Natural killer cell treated with Interleukin-12 subunit alpha and Interleukin-12 subunit beta and Interleukin-15 and Interleukin-18, amount 100 ng/mL, for 72 hours (primary cell): ENCODE measurements around the gene ADAD1. TPM values are rescaled to one million over a fixed set of nuclear protein-coding genes. Genes with fewer than 3 reads are reported as not detected.

Source experiments
- ATAC-seq, 2 donors: fragments of 150-1000 bp; cut with Tn5 transposase in 1 of 2; sonication (Bioruptor Pico), chemical (Tn5 transposase) in 1 of 2; 2 replicates each; pipeline ENCODE4 v1.10.0; 2021
- DNase-seq: peaks from one replicate; pipeline ENCODE4 v3.0.0; 2022; ENCODE audit warnings: low spot score
- H3K27ac Mint-ChIP-seq, 2 donors: 1 replicate in 1 of 2; 2 replicates in 1 of 2; pipeline ENCODE4 v1.8.0; 2022; ENCODE audit warnings: mixed read lengths in 2 of 2, mild to moderate bottlenecking in 1 of 2, moderate library complexity in 1 of 2
- H3K27me3 Mint-ChIP-seq, 2 donors: 1 replicate in 1 of 2; 2 replicates in 1 of 2; pipeline ENCODE4 v1.8.0; 2022; ENCODE audit warnings: mixed read lengths in 2 of 2
- H3K36me3 Mint-ChIP-seq: one replicate; pipeline ENCODE4 v1.8.0; 2022; ENCODE audit warnings: mixed read lengths
- H3K4me1 Mint-ChIP-seq, 2 donors: 1 replicate in 1 of 2; 2 replicates in 1 of 2; pipeline ENCODE4 v1.8.0; 2022; ENCODE audit warnings: low read depth in 2 of 2, mixed read lengths in 2 of 2, mild to moderate bottlenecking in 1 of 2
- H3K4me3 Mint-ChIP-seq: one replicate; pipeline ENCODE4 v1.8.0; 2022; ENCODE audit warnings: mixed read lengths
- H3K9me3 Mint-ChIP-seq: 2 replicates; pipeline ENCODE4 v1.8.0; 2022; ENCODE audit warnings: mixed read lengths
- total RNA-seq, 2 donors: library from RNA; stranded (reverse); gene quantifications; one replicate each; pipeline ENCODE4 v1.2.3, GENCODE V29; 2022

The ADAD1 gene
- total RNA-seq, 2 donors from 2014 or later: not detected

DNA sequence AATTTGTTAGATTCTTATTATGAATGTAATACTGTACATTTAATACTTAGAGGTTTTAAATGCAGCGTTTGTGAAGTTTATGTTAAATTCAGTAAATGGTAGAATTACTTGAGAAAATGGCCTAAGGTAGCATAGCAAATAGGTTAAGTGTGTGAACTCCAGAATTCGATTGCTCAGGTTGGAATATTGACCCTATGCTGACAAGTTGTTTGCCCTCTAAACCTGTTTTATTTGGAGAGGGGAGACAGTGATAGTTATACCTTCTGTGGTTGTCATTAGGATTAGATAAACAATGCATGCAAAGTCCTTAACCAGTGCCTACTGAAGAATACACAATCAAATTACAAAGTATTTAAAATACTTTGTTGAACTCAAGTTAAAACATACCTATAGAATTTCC, 5.4 kb downstream of the ADAD1 start:
- Mint-ChIP-seq H3K36me3 (peaks cover 12% of the 10 kb centered on the region), H3K27ac (no peak overlapping the region), H3K9me3 (peaks cover 9% of the 10 kb centered on the region), H3K4me1 (no peaks in the 10 kb centered on the region), H3K4me3 (no peak overlapping the region), H3K27me3 (peaks cover 0 to 7% of the 10 kb centered on the region in 2 donors)
- no peak for ATAC-seq
- DNase-seq: no peak

DNA sequence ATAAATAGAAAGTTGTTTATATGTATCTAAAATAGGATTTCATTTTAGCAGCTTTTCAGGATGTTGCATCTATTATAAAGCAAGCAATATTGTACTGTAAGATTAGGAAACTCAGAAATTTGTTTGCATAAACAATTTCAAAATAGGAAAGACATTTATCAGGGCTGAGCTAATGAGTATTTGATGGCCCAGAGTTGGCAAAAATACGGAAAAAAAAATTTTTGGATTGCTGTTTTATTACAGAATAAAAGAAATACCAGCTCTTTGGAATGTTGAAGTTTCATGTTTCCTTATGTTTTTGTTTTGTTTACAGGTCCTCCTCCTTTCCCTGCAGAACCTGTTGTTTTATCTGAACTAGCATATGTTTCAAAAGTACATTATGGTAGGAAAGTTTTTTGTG, 14.5 kb downstream of the ADAD1 start:
- Mint-ChIP-seq H3K36me3 (peaks cover 19% of the 10 kb centered on the region), H3K27ac (no peak overlapping the region), H3K4me1 (no peaks in the 10 kb centered on the region), H3K4me3 (no peak overlapping the region), H3K27me3 (peaks cover 6 to 17% of the 10 kb centered on the region in 2 donors), H3K9me3 (peaks cover 9% of the 10 kb centered on the region)
- DNase-seq (no peak), ATAC-seq (no peak)

DNA sequence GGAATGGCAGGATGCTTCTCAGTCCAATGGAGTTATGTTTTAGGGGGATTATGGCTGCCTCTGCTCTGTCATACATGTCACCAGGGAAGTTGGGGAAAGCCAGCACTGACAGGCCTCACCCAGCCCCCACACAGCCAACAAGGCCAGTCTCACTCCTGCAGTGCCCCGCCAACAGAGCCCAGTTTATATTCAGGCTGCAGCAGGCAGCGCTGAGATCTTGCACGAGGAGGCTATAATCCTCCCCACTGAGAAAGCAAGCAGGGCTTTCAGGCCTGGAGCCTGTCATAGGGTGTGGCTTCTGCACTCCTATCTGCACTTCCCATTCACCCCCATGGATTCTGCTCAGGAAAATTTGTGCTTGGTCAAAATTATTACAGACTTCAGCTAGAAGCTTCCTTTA, 25.1 kb downstream of the ADAD1 start:
- ATAC-seq (peak in 1 of 2 donors; percentile 36), DNase-seq (no peak)
- H3K9me3 Mint-ChIP-seq: no peaks in the 10 kb centered on the region
- peaks cover 3 to 18% of the 10 kb centered on the region in 2 donors for H3K27me3 Mint-ChIP-seq
- H3K27ac Mint-ChIP-seq: no peak overlapping the region
- H3K36me3 Mint-ChIP-seq: no peaks in the 10 kb centered on the region
- H3K4me1 Mint-ChIP-seq: no peaks in the 10 kb centered on the region
- no peak overlapping the region for H3K4me3 Mint-ChIP-seq

DNA sequence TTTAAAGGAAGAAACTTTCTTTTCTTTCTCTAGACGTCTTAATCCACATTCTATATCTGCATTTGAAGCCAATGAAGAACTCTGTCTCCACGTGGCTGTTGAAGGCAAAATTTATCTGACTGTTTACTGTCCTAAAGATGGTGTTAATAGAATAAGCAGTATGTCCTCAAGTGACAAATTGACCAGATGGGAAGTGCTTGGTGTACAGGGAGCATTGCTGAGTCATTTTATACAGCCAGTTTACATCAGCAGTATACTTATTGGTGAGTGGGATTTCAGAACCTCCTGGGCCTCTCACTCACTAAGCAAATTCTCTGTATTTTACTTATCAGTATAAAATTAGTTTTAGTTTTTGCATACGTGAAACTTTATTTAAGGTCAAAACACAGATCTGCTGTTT, 33.7 kb downstream of the ADAD1 start:
- Mint-ChIP-seq H3K27ac (no peak overlapping the region), H3K4me3 (no peak overlapping the region), H3K4me1 (no peaks in the 10 kb centered on the region), H3K27me3 (peaks cover 0 to 25% of the 10 kb centered on the region in 2 donors), H3K9me3 (no peaks in the 10 kb centered on the region), H3K36me3 (no peaks in the 10 kb centered on the region)
- ATAC-seq: no peak
- DNase-seq: no peak

DNA sequence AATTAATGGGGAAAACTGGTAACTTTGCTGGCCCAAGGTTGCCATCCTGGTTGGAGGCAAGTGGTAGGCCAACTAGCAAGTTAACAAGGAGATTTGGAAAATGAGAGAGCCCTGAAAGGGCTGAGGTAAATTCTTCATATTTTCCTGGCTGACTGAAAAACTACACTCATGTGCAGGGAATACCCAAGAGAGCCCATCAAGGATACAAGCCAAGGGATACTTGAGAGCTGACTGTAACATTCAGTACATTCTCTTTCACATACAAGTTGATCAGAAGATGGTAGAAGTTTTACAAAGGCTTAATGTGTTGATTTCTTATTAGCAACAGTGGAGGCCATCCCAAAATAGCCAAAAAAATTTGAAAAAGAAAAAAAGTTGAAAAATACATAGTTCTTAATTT, 44.4 kb downstream of the ADAD1 start:
- no peaks in the 10 kb centered on the region for H3K4me1 Mint-ChIP-seq
- no peak overlapping the region for H3K4me3 Mint-ChIP-seq
- ATAC-seq (no peak), DNase-seq (no peak)
- peaks cover 0 to 8% of the 10 kb centered on the region in 2 donors for H3K27me3 Mint-ChIP-seq
- H3K36me3 Mint-ChIP-seq: no peaks in the 10 kb centered on the region
- no peak overlapping the region for H3K27ac Mint-ChIP-seq
- H3K9me3 Mint-ChIP-seq: peaks cover 4% of the 10 kb centered on the region

DNA sequence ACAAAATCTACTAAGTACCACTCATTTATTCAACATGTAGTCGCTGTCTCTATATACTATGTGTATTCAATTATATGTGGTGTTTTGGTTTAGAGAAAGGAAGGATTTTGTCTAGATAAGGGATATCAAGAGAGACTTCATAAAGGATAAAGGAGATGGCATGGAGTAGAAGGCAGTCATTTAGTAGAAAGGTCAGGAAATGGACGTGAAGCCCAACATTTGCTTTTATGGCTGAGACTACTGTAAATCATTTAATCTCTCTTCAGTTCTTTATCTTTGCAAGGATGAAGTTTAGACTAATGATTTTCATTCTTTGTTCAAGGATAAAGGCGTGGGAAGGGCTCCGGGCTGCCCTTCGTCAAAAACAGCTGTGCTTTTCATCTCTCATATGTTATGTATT, 52.5 kb downstream of the ADAD1 start:
- no peak overlapping the region for H3K27ac Mint-ChIP-seq
- no peak for DNase-seq
- ATAC-seq: no peak

DNA sequence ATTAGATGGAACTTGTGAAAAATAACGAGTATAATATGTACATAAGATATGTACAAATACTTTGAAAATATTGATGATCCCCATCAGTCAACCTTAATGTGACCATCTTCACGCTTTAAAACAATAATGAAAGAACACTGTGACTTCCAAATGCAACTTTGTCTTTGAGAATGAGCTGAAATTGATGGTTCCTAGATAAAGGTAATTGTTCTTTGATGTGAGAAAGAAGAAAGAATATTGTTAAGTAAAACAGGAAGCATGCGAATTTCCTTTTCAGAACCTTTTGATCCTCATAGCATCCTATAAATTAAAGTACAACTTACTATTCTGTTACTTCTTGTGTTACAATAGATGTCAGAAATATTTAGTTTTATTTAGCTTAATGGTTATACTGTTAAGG, 55.5 kb downstream of the ADAD1 start:
- H3K36me3 Mint-ChIP-seq: no peaks in the 10 kb centered on the region
- peaks cover 0 to 15% of the 10 kb centered on the region in 2 donors for H3K27me3 Mint-ChIP-seq
- no peak overlapping the region for H3K27ac Mint-ChIP-seq
- H3K4me1 Mint-ChIP-seq: no peaks in the 10 kb centered on the region
- ATAC-seq (no peak), DNase-seq (no peak)
- no peak overlapping the region for H3K4me3 Mint-ChIP-seq
- no peaks in the 10 kb centered on the region for H3K9me3 Mint-ChIP-seq

More for the DNA sequence above, 52.5 kb downstream of the ADAD1 start:
- Mint-ChIP-seq H3K36me3 (no peaks in the 10 kb centered on the region), H3K27me3 (peaks cover 0 to 22% of the 10 kb centered on the region in 2 donors), H3K4me1 (no peaks in the 10 kb centered on the region), H3K9me3 (no peaks in the 10 kb centered on the region), H3K4me3 (no peak overlapping the region)

DNA sequence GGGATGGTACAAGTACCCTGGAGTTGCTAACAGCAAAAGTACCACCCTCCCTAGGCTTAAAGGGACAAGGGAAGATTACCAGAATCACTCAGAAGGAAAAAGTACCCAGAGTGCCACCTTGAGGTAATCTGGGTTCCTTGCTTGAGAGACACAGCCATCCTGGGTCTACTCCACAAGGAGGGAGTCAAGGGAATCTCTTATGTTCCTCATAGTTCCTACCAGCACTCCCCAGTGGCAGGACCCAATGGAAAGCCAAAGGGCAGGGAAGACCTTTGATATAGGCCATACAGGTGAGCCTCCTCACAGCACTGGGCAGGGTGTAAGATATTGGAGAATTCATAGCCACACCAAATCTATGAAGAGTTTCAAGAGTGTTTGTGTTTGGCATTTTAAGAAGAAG, 72.0 kb downstream of the ADAD1 start:
- Mint-ChIP-seq H3K27me3 (peaks cover 9 to 22% of the 10 kb centered on the region in 2 donors), H3K27ac (no peak overlapping the region), H3K4me1 (no peaks in the 10 kb centered on the region), H3K4me3 (no peak overlapping the region), H3K36me3 (no peaks in the 10 kb centered on the region), H3K9me3 (no peaks in the 10 kb centered on the region)
- ATAC-seq (peak in 1 of 2 donors; percentile 32), DNase-seq (no peak)

DNA sequence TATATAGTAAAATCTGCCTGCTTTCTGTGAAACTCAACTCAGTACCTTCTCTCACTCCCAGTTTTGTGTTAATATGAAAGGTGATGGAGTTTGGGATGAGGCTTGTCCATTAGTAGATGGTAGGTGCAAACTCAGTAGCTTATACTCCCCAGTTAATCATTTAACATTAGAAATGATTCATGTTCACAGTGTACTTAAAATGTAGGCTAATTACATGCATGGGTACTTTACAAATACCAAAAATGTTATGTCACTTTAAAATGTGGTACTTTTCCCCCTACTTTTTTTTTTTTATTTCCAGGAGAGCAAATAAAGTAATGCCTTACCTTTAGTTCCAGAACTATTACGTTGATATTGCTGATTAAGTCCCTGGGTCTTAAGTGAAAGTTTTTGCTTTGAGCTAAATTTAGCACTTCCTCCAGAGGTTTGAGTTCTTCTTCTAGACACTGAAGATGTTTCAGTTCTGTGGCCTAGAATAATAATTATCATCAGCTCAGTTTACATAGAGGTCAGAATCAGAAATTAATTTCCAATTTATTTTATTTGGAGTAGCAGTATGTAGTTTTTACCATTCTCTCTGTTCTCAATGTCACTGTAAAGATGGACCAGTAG, 74.7 kb downstream of the ADAD1 start:
- Mint-ChIP-seq H3K27ac (no peak overlapping the region), H3K27me3 (peaks cover 6 to 13% of the 10 kb centered on the region in 2 donors), H3K36me3 (no peaks in the 10 kb centered on the region), H3K4me3 (no peak overlapping the region), H3K4me1 (peaks cover 12 to 22% of the 10 kb centered on the region in 2 donors), H3K9me3 (no peaks in the 10 kb centered on the region)
- DNase-seq (no peak), ATAC-seq (no peak)

DNA sequence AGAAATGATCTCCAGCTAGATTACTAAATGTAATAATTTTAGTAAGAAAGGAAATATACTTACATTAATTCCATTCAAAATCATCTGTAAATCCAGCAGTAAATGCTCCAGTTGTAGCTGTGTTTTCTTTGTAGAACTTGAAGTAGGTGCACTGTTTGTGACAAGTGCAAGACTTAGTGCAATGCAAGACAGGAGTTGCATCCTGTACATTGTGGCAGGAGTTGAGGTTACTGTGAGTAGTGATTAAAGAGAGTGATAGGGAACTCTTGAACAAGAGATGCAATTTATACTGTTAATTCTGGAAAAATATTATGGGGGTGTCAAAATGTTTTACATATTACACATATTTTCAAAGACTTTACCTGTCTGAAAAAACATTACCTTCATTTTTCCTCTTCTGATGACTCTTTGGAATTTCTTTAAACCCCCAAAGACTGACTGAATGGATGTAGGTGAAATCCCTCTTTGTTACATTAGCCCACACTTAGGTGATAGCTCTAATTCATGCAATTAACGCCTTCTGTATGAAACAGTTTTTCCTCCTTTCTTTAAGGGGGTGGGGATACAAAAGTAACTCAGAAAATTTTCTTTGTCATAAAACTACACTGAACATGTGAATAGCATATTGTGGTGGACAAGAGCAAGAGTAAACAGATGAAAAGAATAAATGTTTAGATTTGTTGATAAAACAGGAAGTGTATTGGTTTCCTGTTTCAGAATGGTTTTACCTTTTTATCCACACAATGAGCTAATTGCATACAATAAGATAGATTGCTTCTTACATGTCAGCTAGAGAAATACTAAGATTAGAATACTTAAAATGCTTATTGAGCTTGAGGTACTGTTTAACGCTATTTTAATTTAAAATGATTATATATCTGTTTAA, 77.7 kb downstream of the ADAD1 start, which contains the start of gene IL2:
IL2 (minus strand) TSS at position 495 of the 886 bp plus-strand sequence; CDS start at position 210, 285 bp downstream.
- H3K36me3 Mint-ChIP-seq: no peaks in the 10 kb centered on the region
- no peak for DNase-seq
- H3K4me3 Mint-ChIP-seq: peak within 1 kb of the TSS; percentile 3
- peaks cover 20 to 31% of the 10 kb centered on the region in 2 donors for H3K4me1 Mint-ChIP-seq
- no peaks in the 10 kb centered on the region for H3K27me3 Mint-ChIP-seq
- no peaks in the 10 kb centered on the region for H3K9me3 Mint-ChIP-seq
- ATAC-seq: no peak
- no peak within 1 kb of the TSS for H3K27ac Mint-ChIP-seq

DNA sequence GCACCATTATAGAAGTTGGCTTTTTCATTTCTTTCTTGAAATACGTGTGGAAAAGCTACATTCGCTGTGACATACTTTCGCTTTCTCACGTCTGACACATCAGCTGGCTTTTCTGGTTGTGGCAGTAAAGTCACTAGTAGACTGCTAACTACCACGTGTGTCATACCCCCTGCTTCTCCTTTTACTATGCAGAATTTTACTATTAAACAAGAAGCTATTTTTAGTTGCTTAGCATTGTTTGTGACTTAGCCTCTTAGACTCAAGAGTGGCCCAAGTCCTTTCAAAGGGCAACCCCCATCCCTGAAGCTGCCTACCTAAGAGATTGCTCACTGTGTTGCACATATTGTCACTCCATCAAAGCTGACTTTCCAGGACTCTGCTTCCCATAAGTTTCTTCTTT, 79.8 kb downstream of the ADAD1 start:
- DNase-seq (no peak), ATAC-seq (peak; percentile 61 to 86)
- no peaks in the 10 kb centered on the region for H3K27me3 Mint-ChIP-seq
- peak overlapping the region; percentile 33 for H3K4me3 Mint-ChIP-seq
- H3K36me3 Mint-ChIP-seq: no peaks in the 10 kb centered on the region
- peaks cover 20 to 31% of the 10 kb centered on the region in 2 donors for H3K4me1 Mint-ChIP-seq
- H3K9me3 Mint-ChIP-seq: peaks cover 6% of the 10 kb centered on the region
- H3K27ac Mint-ChIP-seq: no peak overlapping the region

DNA sequence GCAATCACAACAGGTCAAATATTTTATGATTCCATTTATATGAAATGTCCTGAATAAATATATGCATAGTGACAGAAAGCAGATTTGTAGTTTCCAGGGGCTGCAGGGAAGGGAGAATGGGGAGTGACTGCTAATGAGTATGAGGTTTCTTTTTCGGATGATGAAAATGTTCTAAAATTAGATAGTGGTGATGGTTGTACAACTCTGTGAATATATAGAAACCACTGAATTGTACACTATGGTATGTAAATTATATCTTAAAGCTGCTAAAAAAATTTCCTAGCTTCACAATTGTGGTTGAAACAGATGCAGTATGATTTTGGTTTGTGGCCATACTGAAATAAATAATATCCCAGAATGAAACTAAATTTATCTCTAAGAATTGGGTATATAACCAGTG, 90.6 kb downstream of the ADAD1 start:
- Mint-ChIP-seq H3K36me3 (no peaks in the 10 kb centered on the region), H3K27ac (no peak overlapping the region), H3K27me3 (peaks cover 0 to 3% of the 10 kb centered on the region in 2 donors), H3K4me1 (no peaks in the 10 kb centered on the region), H3K4me3 (no peak overlapping the region), H3K9me3 (peaks cover 3% of the 10 kb centered on the region)
- ATAC-seq (no peak), DNase-seq (no peak)

DNA sequence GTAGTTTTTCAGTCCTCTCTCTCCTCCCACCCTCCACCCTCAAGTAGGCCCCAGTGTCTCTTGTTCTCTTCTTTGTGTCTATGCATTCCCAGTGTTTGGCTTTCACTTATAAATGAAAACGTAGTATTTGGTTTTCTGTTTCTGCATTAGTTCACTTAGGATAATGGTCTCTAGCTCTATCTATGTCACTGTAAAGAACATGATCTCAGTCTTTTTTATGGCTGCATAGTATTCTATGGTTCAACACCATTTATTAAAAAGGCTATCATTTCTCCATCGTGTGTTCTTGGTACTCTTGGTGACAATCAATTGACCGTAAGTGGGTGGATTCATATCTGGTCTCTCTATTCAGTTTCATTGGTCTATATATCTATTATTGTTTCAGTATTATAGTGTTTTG, 96.4 kb downstream of the ADAD1 start:
- peaks cover 7% of the 10 kb centered on the region for H3K9me3 Mint-ChIP-seq
- H3K4me3 Mint-ChIP-seq: no peak overlapping the region
- peaks cover 0 to 2% of the 10 kb centered on the region in 2 donors for H3K27me3 Mint-ChIP-seq
- H3K36me3 Mint-ChIP-seq: no peaks in the 10 kb centered on the region
- no peak overlapping the region for H3K27ac Mint-ChIP-seq
- DNase-seq: no peak
- ATAC-seq: no peak
- no peaks in the 10 kb centered on the region for H3K4me1 Mint-ChIP-seq

DNA sequence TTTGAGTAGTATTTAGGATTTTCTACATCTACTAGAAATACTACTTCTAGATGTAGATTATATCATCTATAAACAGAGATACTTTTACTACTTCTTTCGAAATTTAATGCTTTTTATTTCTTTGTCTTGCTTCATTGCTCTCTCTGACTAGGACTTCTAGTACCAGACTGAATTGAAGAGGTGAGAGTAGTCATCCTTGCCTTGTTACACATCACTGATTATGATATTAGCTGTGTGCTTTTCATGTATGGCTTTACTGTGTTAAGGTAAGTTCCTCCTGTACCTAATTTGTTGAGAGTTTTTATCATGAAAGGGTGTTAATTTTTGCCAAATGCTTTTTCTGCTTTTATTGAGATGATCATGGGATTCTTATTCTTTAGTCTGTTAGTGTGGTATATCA, 97.3 kb downstream of the ADAD1 start:
- H3K27ac Mint-ChIP-seq: no peak overlapping the region
- peaks cover 0 to 2% of the 10 kb centered on the region in 2 donors for H3K27me3 Mint-ChIP-seq

More for the DNA sequence above, 97.3 kb downstream of the ADAD1 start:
- DNase-seq (no peak), ATAC-seq (no peak)
- H3K9me3 Mint-ChIP-seq: peaks cover 7% of the 10 kb centered on the region
- no peaks in the 10 kb centered on the region for H3K36me3 Mint-ChIP-seq
- no peak overlapping the region for H3K4me3 Mint-ChIP-seq
- no peaks in the 10 kb centered on the region for H3K4me1 Mint-ChIP-seq
